AG20443 (cell line): ENCODE results near the gene MAP3K13.

ENCODE experiments used
- DNase-seq: peaks from one replicate; pipeline ENCODE4 v3.0.0; 2012; ENCODE audit warnings: low spot score, mixed read lengths

Gene MAP3K13

GRCh38 chr3:185362850-185363661 lies at the start of gene MAP3K13:
Gene MAP3K13, plus strand, starts transcription at chr3:185363136. Its CDS starts 65,446 bp downstream, at chr3:185428582.
- DNase-seq = peak; percentile 94

- DNase-seq = no peak
Measured at GRCh38 chr3:185313693-185314246, 49.2 kb upstream of the MAP3K13 start.

GRCh38 chr3:185316740-185317412 lies 46.1 kb upstream of the MAP3K13 start:
- no peak for DNase-seq

- no peak for DNase-seq
Measured at GRCh38 chr3:185317674-185318073, 45.3 kb upstream of the MAP3K13 start.

GRCh38 chr3:185318141-185318540 lies 44.8 kb upstream of the MAP3K13 start:
- DNase-seq = no peak

GRCh38 chr3:185319801-185320200 lies 43.1 kb upstream of the MAP3K13 start:
- no peak for DNase-seq

- no peak for DNase-seq
Measured at GRCh38 chr3:185320949-185321348, 42.0 kb upstream of the MAP3K13 start.

- no peak for DNase-seq
Measured at GRCh38 chr3:185322101-185322719, 40.7 kb upstream of the MAP3K13 start.

GRCh38 chr3:185325946-185326791 lies 36.8 kb upstream of the MAP3K13 start:
- no peak for DNase-seq

GRCh38 chr3:185327062-185327461 lies 35.9 kb upstream of the MAP3K13 start:
- no peak for DNase-seq

- DNase-seq = no peak
Measured at GRCh38 chr3:185328324-185329004, 34.5 kb upstream of the MAP3K13 start.

GRCh38 chr3:185330238-185330637 lies 32.7 kb upstream of the MAP3K13 start:
- no peak for DNase-seq

GRCh38 chr3:185330644-185331043 lies 32.3 kb upstream of the MAP3K13 start:
- DNase-seq = no peak

GRCh38 chr3:185332026-185332735 lies 30.8 kb upstream of the MAP3K13 start:
- no peak for DNase-seq

GRCh38 chr3:185335799-185336198 lies 27.1 kb upstream of the MAP3K13 start:
- peak; percentile 26 for DNase-seq

GRCh38 chr3:185337231-185337816 lies 25.6 kb upstream of the MAP3K13 start:
- DNase-seq = no peak

GRCh38 chr3:185339945-185340344 lies 23.0 kb upstream of the MAP3K13 start:
- no peak for DNase-seq

- DNase-seq = no peak
Measured at GRCh38 chr3:185340751-185341150, 22.2 kb upstream of the MAP3K13 start.

- DNase-seq = no peak
Measured at GRCh38 chr3:185341616-185342458, 21.1 kb upstream of the MAP3K13 start.
